Measurements from ENCODE around the gene CA11. TPM values are rescaled to one million over a fixed set of nuclear protein-coding genes. Genes with fewer than 3 reads are reported as not detected.

The CA11 gene
- total and polyA plus RNA-seq, 2 experiments from 2014 or later: 8.8 to 29.7 TPM

DNA sequence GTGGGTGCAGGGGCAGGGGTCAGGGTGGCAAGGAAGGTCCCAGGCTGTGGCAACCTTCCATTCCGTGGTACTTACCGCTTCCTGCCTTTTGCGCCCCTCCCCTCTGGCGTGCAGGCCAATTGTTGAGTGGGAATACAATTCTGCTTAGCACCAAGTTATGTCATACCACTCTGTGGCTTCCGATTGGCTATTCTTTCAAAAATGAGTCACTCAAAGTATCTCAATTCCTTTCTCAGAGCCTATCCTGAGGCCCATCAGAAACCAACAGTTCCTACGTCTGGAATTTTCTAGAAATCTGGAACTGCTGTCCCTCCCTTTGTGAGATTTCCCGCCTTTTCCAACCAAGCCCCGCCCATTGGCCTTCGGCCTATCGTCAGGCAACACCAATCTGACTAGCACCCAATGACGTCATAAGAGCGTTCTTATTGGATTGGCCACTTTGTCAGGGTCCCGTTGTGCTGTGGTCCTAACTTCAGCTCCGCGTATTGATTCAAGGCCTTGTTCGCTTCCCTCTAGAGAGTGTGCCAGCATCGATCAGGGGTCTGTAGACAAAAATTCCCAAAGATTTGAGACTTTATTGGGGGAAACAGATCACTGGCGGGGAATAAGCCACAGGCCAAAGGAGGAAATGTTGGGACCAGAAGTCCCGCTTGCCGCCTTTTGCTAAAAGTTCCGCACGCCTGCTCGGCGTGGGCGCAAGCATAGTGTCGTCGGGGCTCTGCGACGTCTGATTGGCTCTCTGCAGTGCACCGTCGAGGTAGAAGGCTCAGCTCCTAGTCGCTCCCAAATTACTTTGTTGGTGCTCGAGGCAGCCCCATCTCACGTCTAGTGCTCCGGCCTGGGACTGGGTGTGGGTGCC, 15.1 kb upstream of the CA11 start (continued):
- TF ChIP-seq, protein P1, sequence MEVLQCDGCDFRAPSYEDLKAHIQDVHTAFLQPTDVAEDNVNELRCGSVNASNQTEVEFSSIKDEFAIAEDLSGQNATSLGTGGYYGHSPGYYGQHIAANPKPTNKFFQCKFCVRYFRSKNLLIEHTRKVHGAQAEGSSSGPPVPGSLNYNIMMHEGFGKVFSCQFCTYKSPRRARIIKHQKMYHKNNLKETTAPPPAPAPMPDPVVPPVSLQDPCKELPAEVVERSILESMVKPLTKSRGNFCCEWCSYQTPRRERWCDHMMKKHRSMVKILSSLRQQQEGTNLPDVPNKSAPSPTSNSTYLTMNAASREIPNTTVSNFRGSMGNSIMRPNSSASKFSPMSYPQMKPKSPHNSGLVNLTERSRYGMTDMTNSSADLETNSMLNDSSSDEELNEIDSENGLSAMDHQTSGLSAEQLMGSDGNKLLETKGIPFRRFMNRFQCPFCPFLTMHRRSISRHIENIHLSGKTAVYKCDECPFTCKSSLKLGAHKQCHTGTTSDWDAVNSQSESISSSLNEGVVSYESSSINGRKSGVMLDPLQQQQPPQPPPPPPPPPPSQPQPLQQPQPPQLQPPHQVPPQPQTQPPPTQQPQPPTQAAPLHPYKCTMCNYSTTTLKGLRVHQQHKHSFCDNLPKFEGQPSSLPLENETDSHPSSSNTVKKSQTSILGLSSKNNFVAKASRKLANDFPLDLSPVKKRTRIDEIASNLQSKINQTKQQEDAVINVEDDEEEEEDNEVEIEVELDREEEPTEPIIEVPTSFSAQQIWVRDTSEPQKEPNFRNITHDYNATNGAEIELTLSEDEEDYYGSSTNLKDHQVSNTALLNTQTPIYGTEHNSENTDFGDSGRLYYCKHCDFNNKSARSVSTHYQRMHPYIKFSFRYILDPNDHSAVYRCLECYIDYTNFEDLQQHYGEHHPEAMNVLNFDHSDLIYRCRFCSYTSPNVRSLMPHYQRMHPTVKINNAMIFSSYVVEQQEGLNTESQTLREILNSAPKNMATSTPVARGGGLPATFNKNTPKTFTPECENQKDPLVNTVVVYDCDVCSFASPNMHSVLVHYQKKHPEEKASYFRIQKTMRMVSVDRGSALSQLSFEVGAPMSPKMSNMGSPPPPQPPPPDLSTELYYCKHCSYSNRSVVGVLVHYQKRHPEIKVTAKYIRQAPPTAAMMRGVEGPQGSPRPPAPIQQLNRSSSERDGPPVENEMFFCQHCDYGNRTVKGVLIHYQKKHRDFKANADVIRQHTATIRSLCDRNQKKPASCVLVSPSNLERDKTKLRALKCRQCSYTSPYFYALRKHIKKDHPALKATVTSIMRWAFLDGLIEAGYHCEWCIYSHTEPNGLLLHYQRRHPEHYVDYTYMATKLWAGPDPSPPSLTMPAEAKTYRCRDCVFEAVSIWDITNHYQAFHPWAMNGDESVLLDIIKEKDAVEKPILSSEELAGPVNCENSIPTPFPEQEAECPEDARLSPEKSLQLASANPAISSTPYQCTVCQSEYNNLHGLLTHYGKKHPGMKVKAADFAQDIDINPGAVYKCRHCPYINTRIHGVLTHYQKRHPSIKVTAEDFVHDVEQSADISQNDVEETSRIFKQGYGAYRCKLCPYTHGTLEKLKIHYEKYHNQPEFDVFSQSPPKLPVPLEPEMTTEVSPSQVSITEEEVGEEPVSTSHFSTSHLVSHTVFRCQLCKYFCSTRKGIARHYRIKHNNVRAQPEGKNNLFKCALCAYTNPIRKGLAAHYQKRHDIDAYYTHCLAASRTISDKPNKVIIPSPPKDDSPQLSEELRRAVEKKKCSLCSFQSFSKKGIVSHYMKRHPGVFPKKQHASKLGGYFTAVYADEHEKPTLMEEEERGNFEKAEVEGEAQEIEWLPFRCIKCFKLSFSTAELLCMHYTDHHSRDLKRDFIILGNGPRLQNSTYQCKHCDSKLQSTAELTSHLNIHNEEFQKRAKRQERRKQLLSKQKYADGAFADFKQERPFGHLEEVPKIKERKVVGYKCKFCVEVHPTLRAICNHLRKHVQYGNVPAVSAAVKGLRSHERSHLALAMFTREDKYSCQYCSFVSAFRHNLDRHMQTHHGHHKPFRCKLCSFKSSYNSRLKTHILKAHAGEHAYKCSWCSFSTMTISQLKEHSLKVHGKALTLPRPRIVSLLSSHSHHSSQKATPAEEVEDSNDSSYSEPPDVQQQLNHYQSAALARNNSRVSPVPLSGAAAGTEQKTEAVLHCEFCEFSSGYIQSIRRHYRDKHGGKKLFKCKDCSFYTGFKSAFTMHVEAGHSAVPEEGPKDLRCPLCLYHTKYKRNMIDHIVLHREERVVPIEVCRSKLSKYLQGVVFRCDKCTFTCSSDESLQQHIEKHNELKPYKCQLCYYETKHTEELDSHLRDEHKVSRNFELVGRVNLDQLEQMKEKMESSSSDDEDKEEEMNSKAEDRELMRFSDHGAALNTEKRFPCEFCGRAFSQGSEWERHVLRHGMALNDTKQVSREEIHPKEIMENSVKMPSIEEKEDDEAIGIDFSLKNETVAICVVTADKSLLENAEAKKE (CRISPR knock-in tag; IDR thresholded peaks at IDR 0.05): no peak
- peak; percentile 87 for TF ChIP-seq CREB1 (CRISPR knock-in tag; IDR thresholded peaks at IDR 0.05; ENCODE audit: low read depth)

DNA sequence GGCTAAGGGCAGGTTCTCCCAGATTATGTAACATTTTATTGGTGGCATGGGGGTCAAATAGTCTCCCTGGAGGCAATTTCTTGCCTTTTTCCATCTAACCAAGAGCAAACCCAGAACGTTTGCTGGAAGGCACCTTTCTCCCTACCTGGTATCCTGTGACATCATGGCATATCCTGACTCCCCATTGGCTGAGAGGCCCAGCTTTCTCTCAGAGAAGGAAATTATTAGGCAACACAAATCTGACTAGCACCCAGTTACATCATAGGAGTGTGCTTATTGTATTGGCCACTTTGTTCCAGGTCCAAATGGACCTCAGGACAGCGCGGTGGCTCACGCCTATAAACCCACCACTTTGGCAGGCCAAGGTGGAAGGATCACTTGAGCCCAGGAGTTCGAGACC, 13.8 kb upstream of the CA11 start:
- Histone ChIP-seq H3K36me3 (ENCODE audit: insufficient read depth) (no peaks in the 10 kb centered on the region), H3F3A (replicated peaks; ENCODE audit: low read depth) (no peaks in the 10 kb centered on the region), H4K20me1 (replicated peaks; ENCODE audit: insufficient read depth) (no peaks in the 10 kb centered on the region), H3K27ac (ENCODE audit: low read depth) (no peak overlapping the region), H3K9me2 (ENCODE audit: insufficient read depth) (no peaks in the 10 kb centered on the region), H3K4me3 (no peak overlapping the region), H3K4me2 (no peak overlapping the region), H3K27me3 (ENCODE audit: insufficient read depth) (no peaks in the 10 kb centered on the region), H3K79me2 (replicated peaks; ENCODE audit: insufficient read depth) (no peaks in the 10 kb centered on the region), H3K4me1 (ENCODE audit: insufficient read depth) (no peaks in the 10 kb centered on the region), H2AFZ (no peak overlapping the region)
- peaks cover 9% of the 10 kb centered on the region for H3K27me3 Mint-ChIP-seq (ENCODE audit: insufficient read depth, low read depth, poor library complexity)
- no peak for ATAC-seq
- no peak overlapping the region for H3K4me3 Mint-ChIP-seq
- H3K27ac Mint-ChIP-seq: no peak overlapping the region
- H3K4me1 Mint-ChIP-seq: peaks cover 7% of the 10 kb centered on the region
- peaks cover 4% of the 10 kb centered on the region; the same call in 1 of the 3 replicates for H3K36me3 Mint-ChIP-seq (ENCODE audit: low read depth)
- DNase-seq (ENCODE audit: low spot score): no peak
- H3K9me3 Mint-ChIP-seq: peaks cover 8% of the 10 kb centered on the region
- TF ChIP-seq, protein P2, sequence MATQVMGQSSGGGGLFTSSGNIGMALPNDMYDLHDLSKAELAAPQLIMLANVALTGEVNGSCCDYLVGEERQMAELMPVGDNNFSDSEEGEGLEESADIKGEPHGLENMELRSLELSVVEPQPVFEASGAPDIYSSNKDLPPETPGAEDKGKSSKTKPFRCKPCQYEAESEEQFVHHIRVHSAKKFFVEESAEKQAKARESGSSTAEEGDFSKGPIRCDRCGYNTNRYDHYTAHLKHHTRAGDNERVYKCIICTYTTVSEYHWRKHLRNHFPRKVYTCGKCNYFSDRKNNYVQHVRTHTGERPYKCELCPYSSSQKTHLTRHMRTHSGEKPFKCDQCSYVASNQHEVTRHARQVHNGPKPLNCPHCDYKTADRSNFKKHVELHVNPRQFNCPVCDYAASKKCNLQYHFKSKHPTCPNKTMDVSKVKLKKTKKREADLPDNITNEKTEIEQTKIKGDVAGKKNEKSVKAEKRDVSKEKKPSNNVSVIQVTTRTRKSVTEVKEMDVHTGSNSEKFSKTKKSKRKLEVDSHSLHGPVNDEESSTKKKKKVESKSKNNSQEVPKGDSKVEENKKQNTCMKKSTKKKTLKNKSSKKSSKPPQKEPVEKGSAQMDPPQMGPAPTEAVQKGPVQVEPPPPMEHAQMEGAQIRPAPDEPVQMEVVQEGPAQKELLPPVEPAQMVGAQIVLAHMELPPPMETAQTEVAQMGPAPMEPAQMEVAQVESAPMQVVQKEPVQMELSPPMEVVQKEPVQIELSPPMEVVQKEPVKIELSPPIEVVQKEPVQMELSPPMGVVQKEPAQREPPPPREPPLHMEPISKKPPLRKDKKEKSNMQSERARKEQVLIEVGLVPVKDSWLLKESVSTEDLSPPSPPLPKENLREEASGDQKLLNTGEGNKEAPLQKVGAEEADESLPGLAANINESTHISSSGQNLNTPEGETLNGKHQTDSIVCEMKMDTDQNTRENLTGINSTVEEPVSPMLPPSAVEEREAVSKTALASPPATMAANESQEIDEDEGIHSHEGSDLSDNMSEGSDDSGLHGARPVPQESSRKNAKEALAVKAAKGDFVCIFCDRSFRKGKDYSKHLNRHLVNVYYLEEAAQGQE (IDR thresholded peaks at IDR 0.05; ENCODE audit: unreplicated experiment): no peak
- TF ChIP-seq JUNB (IDR thresholded peaks at IDR 0.05; ENCODE audit: unreplicated experiment) (no peak), ZNF114 (CRISPR knock-in tag; IDR thresholded peaks at IDR 0.05) (no peak), EZH2phosphoT487 (IDR thresholded peaks at IDR 0.05; ENCODE audit: unreplicated experiment) (no peak), CREB1 (CRISPR knock-in tag; IDR thresholded peaks at IDR 0.05; ENCODE audit: low read depth) (no peak), STAT1 (IDR thresholded peaks at IDR 0.05; ENCODE audit: unreplicated experiment) (no peak), NANOG (IDR thresholded peaks at IDR 0.05; ENCODE audit: borderline replicate concordance) (no peak), ZNF331 (CRISPR knock-in tag; IDR thresholded peaks at IDR 0.05; ENCODE audit: low read depth) (no peak), EZH2 (IDR thresholded peaks at IDR 0.05; ENCODE audit: low read depth, unreplicated experiment) (no peak)
- TF ChIP-seq, protein P3, sequence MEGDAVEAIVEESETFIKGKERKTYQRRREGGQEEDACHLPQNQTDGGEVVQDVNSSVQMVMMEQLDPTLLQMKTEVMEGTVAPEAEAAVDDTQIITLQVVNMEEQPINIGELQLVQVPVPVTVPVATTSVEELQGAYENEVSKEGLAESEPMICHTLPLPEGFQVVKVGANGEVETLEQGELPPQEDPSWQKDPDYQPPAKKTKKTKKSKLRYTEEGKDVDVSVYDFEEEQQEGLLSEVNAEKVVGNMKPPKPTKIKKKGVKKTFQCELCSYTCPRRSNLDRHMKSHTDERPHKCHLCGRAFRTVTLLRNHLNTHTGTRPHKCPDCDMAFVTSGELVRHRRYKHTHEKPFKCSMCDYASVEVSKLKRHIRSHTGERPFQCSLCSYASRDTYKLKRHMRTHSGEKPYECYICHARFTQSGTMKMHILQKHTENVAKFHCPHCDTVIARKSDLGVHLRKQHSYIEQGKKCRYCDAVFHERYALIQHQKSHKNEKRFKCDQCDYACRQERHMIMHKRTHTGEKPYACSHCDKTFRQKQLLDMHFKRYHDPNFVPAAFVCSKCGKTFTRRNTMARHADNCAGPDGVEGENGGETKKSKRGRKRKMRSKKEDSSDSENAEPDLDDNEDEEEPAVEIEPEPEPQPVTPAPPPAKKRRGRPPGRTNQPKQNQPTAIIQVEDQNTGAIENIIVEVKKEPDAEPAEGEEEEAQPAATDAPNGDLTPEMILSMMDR (conservative IDR thresholded peaks at IDR 0.05; ENCODE audit: low read depth in 2 of 2): no peak
- TF ChIP-seq, protein P4, sequence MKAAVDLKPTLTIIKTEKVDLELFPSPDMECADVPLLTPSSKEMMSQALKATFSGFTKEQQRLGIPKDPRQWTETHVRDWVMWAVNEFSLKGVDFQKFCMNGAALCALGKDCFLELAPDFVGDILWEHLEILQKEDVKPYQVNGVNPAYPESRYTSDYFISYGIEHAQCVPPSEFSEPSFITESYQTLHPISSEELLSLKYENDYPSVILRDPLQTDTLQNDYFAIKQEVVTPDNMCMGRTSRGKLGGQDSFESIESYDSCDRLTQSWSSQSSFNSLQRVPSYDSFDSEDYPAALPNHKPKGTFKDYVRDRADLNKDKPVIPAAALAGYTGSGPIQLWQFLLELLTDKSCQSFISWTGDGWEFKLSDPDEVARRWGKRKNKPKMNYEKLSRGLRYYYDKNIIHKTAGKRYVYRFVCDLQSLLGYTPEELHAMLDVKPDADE (IDR thresholded peaks at IDR 0.05): no peak

Data from GM23338 (cell line).